ENCODE results near the gene PTK7.

DNA sequence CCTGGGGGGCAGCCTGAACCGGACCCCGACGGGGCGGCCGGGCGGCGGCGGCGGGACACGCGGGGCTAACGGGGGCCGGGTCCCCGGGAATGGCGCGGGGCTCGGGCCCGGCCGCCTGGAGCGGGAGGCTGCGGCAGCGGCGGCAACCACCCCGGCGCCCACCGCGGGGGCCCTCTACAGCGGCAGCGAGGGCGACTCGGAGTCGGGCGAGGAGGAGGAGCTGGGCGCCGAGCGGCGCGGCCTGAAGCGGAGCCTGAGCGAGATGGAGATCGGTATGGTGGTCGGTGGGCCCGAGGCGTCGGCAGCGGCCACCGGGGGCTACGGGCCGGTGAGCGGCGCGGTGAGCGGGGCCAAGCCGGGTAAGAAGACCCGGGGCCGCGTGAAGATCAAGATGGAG is 95.6 kb downstream of the PTK7 start:
- no peak for TF ChIP-seq POLR2A (IDR thresholded peaks at IDR 0.05)
- TF ChIP-seq, protein P1, sequence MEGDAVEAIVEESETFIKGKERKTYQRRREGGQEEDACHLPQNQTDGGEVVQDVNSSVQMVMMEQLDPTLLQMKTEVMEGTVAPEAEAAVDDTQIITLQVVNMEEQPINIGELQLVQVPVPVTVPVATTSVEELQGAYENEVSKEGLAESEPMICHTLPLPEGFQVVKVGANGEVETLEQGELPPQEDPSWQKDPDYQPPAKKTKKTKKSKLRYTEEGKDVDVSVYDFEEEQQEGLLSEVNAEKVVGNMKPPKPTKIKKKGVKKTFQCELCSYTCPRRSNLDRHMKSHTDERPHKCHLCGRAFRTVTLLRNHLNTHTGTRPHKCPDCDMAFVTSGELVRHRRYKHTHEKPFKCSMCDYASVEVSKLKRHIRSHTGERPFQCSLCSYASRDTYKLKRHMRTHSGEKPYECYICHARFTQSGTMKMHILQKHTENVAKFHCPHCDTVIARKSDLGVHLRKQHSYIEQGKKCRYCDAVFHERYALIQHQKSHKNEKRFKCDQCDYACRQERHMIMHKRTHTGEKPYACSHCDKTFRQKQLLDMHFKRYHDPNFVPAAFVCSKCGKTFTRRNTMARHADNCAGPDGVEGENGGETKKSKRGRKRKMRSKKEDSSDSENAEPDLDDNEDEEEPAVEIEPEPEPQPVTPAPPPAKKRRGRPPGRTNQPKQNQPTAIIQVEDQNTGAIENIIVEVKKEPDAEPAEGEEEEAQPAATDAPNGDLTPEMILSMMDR (IDR thresholded peaks at IDR 0.05): no peak
